ENCODE results near the gene PANX1.

The PANX1 gene

DNA sequence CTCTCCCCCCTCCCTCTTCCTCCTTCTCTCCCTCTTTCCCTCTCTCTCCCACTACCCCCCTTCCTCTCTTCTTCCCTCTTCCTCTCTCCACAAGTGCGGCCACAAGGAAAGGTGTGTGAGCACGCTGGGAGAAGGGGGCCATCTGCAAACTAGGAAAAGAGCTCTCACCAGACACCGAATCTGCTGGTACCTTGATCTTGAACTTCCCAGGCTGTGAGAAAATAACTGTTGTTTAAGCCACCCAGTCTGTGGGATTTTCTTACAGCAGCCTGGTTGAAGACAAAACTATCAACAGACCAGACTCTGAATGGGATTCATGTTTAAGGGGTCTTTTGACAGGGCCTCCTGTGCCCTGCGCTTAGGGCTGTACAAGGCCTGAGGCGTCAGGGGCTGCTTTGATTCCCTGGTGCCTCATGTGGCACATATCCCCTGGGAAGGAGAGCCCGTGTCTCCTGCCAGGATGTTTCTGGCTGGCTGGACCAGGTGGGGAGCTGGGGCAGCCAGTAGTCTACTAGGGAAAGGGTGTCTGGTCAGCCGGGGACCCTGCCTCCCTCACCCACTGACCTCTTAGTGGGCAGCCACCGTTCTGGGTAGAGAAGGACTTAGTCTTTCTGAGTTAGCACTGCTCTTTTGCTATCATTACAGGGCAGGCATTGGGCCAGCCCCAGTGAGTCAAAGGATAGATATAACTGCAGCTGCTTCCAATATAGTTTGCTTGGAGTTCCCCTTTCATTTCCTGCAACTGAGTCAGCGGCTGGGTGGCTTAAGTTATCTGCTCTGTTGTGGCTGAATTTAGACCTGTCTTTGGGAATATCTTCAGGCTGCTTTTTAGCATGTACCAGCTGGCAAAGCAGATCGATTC lies 6.2 kb downstream of the PANX1 start:
- H3K27me3 ChIP-seq (replicated peaks; ENCODE audit: control insufficient read depth, insufficient read depth, low read length, poor library complexity, severe bottlenecking): no peaks in the 10 kb centered on the region
- H3K4me3 ChIP-seq (ENCODE audit: insufficient read depth, low read depth, low read length, poor library complexity, severe bottlenecking): no peak overlapping the region
- peaks cover 10% of the 10 kb centered on the region for H3K4me1 ChIP-seq (ENCODE audit: control insufficient read depth, insufficient read depth, low read length, poor library complexity, severe bottlenecking)
- DNase-seq: no peak
- no peaks in the 10 kb centered on the region for H3K9me3 ChIP-seq (ENCODE audit: control insufficient read depth, low read length)
- no peak overlapping the region for H3K27ac ChIP-seq (ENCODE audit: insufficient read depth, low read length, poor library complexity, severe bottlenecking)
- H3K36me3 ChIP-seq (ENCODE audit: control insufficient read depth, insufficient read depth, low read length): no peaks in the 10 kb centered on the region

DNA sequence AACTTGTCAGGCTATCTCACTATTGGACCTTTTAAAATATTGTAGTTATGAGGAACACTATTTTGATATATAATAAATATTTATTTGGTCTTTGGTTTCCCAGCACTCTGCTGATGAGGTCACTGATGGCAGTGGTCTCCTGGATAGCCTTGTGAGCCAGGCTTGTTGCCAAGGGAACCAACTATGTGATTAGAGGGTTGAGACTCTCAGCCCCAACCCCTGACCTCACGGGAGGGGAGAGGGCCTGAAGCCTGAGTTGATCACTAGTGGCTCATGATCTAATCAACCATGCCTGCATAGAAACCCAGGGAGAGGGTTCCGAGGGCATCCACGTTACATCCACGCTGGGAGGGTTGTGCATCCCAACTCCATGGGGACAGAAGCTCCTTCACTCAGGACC lies 10.8 kb downstream of the PANX1 start:
- H3K4me1 ChIP-seq (ENCODE audit: control insufficient read depth, insufficient read depth, low read length, poor library complexity, severe bottlenecking): no peaks in the 10 kb centered on the region
- no peak overlapping the region for H3K4me3 ChIP-seq (ENCODE audit: insufficient read depth, low read depth, low read length, poor library complexity, severe bottlenecking)
- no peaks in the 10 kb centered on the region for H3K36me3 ChIP-seq (ENCODE audit: control insufficient read depth, insufficient read depth, low read length)
- H3K9me3 ChIP-seq (ENCODE audit: control insufficient read depth, low read length): no peaks in the 10 kb centered on the region
- no peak for DNase-seq
- no peak overlapping the region for H3K27ac ChIP-seq (ENCODE audit: insufficient read depth, low read length, poor library complexity, severe bottlenecking)
- no peaks in the 10 kb centered on the region for H3K27me3 ChIP-seq (replicated peaks; ENCODE audit: control insufficient read depth, insufficient read depth, low read length, poor library complexity, severe bottlenecking)

DNA sequence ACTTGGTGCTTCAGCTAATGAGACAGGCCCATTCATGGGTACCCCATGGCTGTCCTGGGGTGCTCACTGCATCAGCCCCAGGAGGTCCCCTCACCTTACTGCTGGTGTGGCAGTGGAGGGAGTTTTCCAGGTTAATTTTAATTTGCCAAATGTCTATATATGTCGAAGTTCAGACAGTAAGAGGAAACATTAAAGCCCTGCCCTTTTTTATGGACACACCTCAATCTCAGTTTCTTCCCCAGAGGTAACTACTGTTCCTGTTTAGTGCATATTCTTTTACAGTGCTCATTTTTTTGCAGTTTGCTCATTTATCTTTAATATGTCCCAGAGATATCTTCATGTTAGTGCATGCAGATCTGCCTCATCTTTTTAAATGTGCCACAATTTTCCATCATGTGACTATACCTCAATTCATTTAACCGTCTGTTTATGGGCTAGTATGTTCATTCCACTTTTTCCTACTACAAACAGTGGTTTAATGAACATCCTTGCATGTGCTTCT lies 11.6 kb downstream of the PANX1 start:
- no peaks in the 10 kb centered on the region for H3K36me3 ChIP-seq (ENCODE audit: control insufficient read depth, insufficient read depth, low read length)
- DNase-seq: no peak
- no peak overlapping the region for H3K4me3 ChIP-seq (ENCODE audit: insufficient read depth, low read depth, low read length, poor library complexity, severe bottlenecking)
- H3K9me3 ChIP-seq (ENCODE audit: control insufficient read depth, low read length): no peaks in the 10 kb centered on the region
- H3K27ac ChIP-seq (ENCODE audit: insufficient read depth, low read length, poor library complexity, severe bottlenecking): no peak overlapping the region
- no peaks in the 10 kb centered on the region for H3K4me1 ChIP-seq (ENCODE audit: control insufficient read depth, insufficient read depth, low read length, poor library complexity, severe bottlenecking)
- no peaks in the 10 kb centered on the region for H3K27me3 ChIP-seq (replicated peaks; ENCODE audit: control insufficient read depth, insufficient read depth, low read length, poor library complexity, severe bottlenecking)

DNA sequence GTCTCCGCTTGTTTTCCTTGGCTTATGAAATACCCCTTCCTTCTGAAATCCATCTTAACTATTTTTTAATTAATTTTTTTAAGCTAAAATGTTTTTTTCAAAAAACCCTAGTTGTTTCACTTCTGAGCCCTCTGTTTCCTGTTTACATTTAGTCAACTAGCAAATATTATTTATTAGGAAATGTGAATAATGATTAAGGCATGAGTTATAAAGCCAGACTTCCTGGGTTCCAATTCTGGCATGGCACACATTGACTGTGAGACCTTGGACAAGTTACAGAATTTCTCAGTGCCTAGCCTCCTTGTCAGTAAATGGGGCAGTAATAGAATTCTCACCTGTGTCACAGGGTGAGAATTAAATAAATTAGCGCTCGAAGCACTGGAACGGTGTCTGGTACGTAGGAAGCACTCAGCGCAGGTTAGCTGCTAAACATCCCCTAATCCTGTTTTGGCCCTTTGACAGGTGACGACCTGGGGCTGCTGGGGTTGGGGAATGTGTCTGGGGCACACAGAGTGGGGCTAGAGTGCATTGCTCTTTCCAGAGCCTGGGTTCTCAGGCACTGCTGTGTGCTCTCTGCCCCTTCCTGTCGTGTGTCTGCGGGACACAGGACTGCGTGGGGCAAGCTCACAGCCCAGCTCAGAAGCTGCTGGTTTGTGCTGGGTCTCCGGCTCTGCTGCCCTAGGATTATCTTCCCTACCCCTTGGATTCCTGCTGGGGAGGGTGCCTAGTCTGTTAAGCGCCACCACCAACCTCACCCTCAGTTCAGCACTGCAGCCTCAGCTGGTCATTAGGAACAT lies 13.1 kb downstream of the PANX1 start:
- H3K27ac ChIP-seq (ENCODE audit: insufficient read depth, low read length, poor library complexity, severe bottlenecking): no peak overlapping the region
- no peaks in the 10 kb centered on the region for H3K36me3 ChIP-seq (ENCODE audit: control insufficient read depth, insufficient read depth, low read length)
- H3K4me3 ChIP-seq (ENCODE audit: insufficient read depth, low read depth, low read length, poor library complexity, severe bottlenecking): no peak overlapping the region
- no peaks in the 10 kb centered on the region for H3K4me1 ChIP-seq (ENCODE audit: control insufficient read depth, insufficient read depth, low read length, poor library complexity, severe bottlenecking)
- no peak for DNase-seq
- H3K9me3 ChIP-seq (ENCODE audit: control insufficient read depth, low read length): no peaks in the 10 kb centered on the region
- no peaks in the 10 kb centered on the region for H3K27me3 ChIP-seq (replicated peaks; ENCODE audit: control insufficient read depth, insufficient read depth, low read length, poor library complexity, severe bottlenecking)

DNA sequence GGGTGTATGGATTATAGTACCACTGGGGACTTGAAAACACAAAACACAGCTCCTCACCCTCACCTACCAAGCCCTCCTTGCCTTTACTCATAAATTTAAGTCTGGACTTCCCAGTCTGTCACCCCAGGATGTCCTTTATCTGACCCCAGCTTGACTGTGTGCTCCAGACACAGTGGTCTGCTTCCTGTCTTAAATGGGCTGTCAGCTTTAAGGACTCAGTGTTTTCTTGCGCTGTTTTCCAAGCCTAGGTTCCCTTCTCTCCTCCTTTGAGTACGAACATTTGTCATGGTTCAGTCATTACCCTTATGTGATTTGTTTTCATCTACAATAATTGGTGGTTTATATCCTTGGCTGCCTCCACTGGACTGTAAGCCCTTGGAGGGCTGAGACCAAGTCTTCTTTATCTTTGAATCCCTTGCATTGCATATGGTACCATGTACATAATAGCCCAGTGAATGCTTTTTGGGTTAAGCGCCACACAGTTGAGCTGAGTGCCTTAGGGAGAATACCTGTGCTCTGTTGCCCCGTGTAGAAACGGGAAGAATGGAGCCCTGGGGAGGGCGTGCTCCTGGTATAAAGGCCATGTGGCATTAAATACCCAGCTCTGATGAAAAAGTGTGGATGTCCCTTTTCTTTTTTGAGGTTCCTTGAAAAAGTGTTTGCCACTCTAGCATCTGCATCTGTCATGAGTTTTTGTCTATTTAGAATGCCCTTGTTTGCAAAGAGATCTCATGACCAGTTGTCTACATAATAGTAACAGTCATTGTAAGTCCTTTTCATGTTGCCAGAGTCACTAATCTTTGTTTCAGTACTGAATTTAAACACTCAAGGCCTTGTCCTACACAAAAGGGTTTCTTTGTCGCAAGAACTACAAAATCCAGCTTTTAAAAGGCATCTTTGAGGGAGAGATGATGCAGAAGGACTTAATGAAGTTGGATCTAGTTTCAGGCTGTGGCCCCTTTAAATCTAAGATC lies 14.0 kb downstream of the PANX1 start:
- Histone ChIP-seq H3K4me1 (ENCODE audit: control insufficient read depth, insufficient read depth, low read length, poor library complexity, severe bottlenecking) (no peaks in the 10 kb centered on the region), H3K27me3 (replicated peaks; ENCODE audit: control insufficient read depth, insufficient read depth, low read length, poor library complexity, severe bottlenecking) (no peaks in the 10 kb centered on the region), H3K4me3 (ENCODE audit: insufficient read depth, low read depth, low read length, poor library complexity, severe bottlenecking) (no peak overlapping the region), H3K27ac (ENCODE audit: insufficient read depth, low read length, poor library complexity, severe bottlenecking) (no peak overlapping the region), H3K36me3 (ENCODE audit: control insufficient read depth, insufficient read depth, low read length) (no peaks in the 10 kb centered on the region), H3K9me3 (ENCODE audit: control insufficient read depth, low read length) (no peaks in the 10 kb centered on the region)
- DNase-seq: no peak

DNA sequence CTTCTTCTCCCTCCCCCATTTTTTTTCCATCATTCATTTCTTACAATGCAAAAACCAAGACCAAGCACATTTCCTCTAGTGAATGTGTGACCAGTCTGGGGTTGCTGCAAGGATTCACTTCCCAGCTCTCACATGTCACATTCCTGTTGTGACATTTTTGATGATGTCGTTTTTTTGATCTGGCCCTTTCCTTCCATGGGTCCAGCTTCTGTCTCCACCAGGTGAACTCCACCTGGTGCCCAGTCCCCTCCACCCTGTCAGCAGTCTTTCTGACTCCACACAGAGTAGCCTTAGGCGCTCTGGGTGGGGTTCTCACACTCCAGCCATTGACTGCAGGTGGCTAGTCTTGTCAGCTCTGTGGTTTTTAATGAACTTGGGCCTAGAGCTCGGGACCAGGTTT lies 15.6 kb downstream of the PANX1 start:
- Histone ChIP-seq H3K9me3 (ENCODE audit: control insufficient read depth, low read length) (no peaks in the 10 kb centered on the region), H3K4me1 (ENCODE audit: control insufficient read depth, insufficient read depth, low read length, poor library complexity, severe bottlenecking) (no peaks in the 10 kb centered on the region), H3K4me3 (ENCODE audit: insufficient read depth, low read depth, low read length, poor library complexity, severe bottlenecking) (no peak overlapping the region), H3K27me3 (replicated peaks; ENCODE audit: control insufficient read depth, insufficient read depth, low read length, poor library complexity, severe bottlenecking) (no peaks in the 10 kb centered on the region), H3K36me3 (ENCODE audit: control insufficient read depth, insufficient read depth, low read length) (no peaks in the 10 kb centered on the region), H3K27ac (ENCODE audit: insufficient read depth, low read length, poor library complexity, severe bottlenecking) (no peak overlapping the region)
- no peak for DNase-seq

DNA sequence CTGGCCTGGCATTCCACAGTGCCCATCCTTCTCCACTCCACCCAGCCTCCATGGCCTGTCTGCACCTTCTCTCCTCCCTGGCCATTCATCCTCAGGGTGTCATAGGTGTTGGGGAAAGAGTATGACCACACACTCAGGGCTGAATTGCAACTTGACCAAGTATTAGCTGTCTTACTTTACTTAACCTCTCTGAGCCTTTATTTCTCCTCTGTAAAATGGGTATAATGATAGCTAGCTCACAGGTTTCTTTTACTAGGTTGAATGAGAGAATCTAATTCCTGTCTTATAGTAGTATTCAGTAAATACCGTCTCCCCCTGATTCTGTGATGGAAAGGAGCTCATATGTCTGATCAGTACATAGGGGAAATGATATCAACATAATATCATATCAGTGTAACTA lies 16.0 kb downstream of the PANX1 start:
- Histone ChIP-seq H3K4me1 (ENCODE audit: control insufficient read depth, insufficient read depth, low read length, poor library complexity, severe bottlenecking) (no peaks in the 10 kb centered on the region), H3K27ac (ENCODE audit: insufficient read depth, low read length, poor library complexity, severe bottlenecking) (no peak overlapping the region), H3K27me3 (replicated peaks; ENCODE audit: control insufficient read depth, insufficient read depth, low read length, poor library complexity, severe bottlenecking) (no peaks in the 10 kb centered on the region), H3K36me3 (ENCODE audit: control insufficient read depth, insufficient read depth, low read length) (no peaks in the 10 kb centered on the region), H3K4me3 (ENCODE audit: insufficient read depth, low read depth, low read length, poor library complexity, severe bottlenecking) (no peak overlapping the region), H3K9me3 (ENCODE audit: control insufficient read depth, low read length) (no peaks in the 10 kb centered on the region)
- DNase-seq: no peak

DNA sequence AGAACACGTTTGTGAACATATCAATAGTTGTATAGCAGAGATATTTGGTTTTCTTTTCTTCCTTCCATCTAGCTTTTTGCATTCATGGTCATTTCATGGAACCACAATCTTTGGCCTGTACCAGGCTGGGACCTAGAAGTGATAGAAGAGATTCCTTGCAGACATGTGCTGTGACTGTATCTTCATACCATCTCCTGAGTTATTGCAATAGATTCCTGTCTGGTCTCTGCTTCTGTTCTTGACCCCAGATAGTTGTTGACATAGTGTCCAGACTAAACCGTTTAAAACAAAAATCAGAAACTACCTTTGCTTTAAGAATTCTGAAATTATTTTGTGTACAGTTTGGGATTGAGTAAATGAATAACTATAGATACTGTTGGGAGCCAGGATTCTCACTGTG lies 16.8 kb downstream of the PANX1 start:
- H3K4me3 ChIP-seq (ENCODE audit: insufficient read depth, low read depth, low read length, poor library complexity, severe bottlenecking): no peak overlapping the region
- no peaks in the 10 kb centered on the region for H3K27me3 ChIP-seq (replicated peaks; ENCODE audit: control insufficient read depth, insufficient read depth, low read length, poor library complexity, severe bottlenecking)
- no peak for DNase-seq
- no peaks in the 10 kb centered on the region for H3K36me3 ChIP-seq (ENCODE audit: control insufficient read depth, insufficient read depth, low read length)
- H3K4me1 ChIP-seq (ENCODE audit: control insufficient read depth, insufficient read depth, low read length, poor library complexity, severe bottlenecking): no peaks in the 10 kb centered on the region
- no peak overlapping the region for H3K27ac ChIP-seq (ENCODE audit: insufficient read depth, low read length, poor library complexity, severe bottlenecking)
- no peaks in the 10 kb centered on the region for H3K9me3 ChIP-seq (ENCODE audit: control insufficient read depth, low read length)

DNA sequence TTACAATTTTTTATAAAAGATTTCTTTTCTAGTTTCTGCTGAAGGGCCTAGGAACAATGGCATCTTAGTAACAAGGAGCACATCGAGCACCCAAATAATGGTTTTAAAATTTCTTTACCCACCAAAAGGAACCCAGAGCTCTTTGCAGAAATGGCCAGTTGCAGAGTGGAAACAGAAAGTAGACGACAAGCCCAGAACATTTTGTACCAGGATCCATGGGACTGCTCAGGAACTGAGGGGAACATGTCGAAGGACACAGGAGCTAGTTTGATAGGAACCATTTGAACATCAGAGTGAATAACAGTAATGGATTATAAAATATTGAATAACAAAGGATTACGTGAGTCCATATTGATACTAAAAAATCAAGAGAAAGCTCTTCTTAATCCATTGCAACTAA lies 17.3 kb downstream of the PANX1 start:
- Histone ChIP-seq H3K4me3 (ENCODE audit: insufficient read depth, low read depth, low read length, poor library complexity, severe bottlenecking) (no peak overlapping the region), H3K4me1 (ENCODE audit: control insufficient read depth, insufficient read depth, low read length, poor library complexity, severe bottlenecking) (no peaks in the 10 kb centered on the region), H3K27me3 (replicated peaks; ENCODE audit: control insufficient read depth, insufficient read depth, low read length, poor library complexity, severe bottlenecking) (no peaks in the 10 kb centered on the region), H3K9me3 (ENCODE audit: control insufficient read depth, low read length) (no peaks in the 10 kb centered on the region), H3K27ac (ENCODE audit: insufficient read depth, low read length, poor library complexity, severe bottlenecking) (no peak overlapping the region), H3K36me3 (ENCODE audit: control insufficient read depth, insufficient read depth, low read length) (no peaks in the 10 kb centered on the region)
- DNase-seq: no peak

Measured in effector memory CD4-positive, alpha-beta T cell (primary cell).